Measurements from ENCODE around the gene ZSCAN18.

ZSCAN18 gene

GRCh38 chr19:58044391-58044790 lies 53.6 kb downstream of the ZSCAN18 start:
- DNase-seq (ENCODE audit: low read depth), result no peak

DNA sequence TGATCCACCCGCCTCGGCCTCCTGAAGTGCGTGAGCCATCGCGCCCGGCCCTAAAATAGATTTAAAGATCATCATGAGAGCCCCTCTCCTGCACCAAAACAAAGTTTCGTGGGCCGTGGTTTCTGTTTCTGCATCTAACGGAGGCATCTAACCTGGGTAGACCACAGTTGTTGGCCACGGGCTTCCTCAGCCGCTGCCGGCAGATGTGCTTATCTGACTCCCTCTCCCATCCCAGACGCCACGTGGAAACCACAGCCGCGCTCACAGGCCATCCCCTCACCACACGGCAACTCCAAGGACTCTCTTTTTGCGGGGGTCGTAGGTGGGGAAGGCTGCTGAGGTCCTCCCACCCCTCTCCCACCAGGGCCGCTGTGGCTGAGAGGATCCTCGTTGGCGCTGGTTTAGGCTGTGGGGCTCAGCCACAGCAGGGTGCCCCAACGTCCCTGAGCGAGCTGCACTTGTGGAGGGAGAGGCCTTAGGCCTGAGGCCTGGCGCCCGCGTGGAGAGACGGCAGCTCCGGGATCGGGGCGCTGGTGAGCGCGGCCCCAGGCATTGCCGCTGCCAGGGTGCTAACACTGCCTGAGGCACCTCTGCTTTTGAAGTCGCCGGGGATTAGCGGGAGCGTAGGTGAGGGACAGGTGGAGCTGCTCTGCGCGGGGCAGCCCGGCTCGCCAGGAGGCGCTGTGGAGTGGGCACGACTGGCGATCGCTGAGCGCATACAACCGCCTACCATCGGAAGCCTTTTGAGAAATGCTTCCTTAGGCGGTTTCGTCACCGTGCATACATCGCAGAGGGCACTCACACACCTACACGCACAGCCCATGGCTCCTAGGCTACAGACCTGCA lies 55.3 kb downstream of the ZSCAN18 start:
- DNase-seq (ENCODE audit: low read depth), result no peak

- no peak for DNase-seq (ENCODE audit: low read depth)
These were observed 57.1 kb downstream of the ZSCAN18 start for GRCh38 chr19:58040751-58041525.

DNA sequence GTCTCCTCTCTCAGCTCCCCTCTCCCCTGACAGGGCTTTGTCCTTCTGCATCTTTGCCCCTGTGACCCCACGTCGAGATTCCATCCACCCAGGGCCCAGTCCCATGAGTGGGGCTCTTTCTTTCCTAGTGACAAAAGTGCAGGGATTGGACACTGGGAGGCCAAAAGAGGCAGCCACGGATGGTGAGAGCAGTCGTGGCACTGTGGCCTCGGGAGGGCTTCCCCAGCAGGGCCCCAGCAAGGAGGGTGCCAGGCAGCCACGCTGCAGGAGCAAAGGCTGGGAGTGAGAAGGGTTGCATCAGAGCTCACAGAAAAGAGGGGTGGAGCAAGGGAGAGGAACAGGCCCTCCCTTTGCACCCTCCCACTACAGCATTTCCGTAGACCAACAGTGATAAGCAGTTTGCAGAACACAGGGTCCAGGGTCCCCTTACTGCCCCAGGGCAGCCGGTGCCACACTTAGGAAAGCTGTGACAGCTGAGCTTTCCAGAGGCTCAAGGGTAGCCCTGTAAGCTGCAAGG lies 59.3 kb downstream of the ZSCAN18 start:
- no peak for DNase-seq (ENCODE audit: low read depth)

GRCh38 chr19:58037927-58038687 lies 59.9 kb downstream of the ZSCAN18 start:
- DNase-seq (ENCODE audit: low read depth), result no peak

DNA sequence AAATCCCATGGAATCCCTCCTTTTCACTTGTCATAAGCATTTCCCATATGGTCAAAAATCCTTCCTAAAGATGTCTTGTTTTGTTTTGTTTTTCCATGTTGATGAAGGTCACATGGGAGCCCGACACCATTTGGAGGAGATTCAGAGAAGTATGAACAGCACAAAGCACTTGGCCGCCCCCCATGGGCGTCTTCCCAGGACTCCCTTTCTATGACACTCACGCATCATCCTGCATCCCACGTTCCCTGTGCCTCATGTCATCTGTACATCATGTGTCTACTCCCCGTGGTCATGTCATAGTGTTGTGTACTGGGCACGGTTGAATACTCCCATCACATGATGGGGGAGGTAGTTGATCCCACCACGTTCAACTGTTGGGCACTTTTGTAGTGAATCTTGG lies 62.2 kb downstream of the ZSCAN18 start:
- no peak for DNase-seq (ENCODE audit: low read depth)

- DNase-seq (ENCODE audit: low read depth), result no peak
These were observed 63.6 kb downstream of the ZSCAN18 start for GRCh38 chr19:58034477-58034793.
